Small intestine (tissue), 7 donors: ENCODE results near the gene RAD51B. TPM values are rescaled to one million over a fixed set of nuclear protein-coding genes. Genes with fewer than 3 reads are reported as not detected.

Source experiments
- DNase-seq, 2 donors: peaks; one replicate each; pipeline versions ENCODE4 v3.0.0 to v3.0.0-alpha.2; 2013
- FAIRE-seq: peaks from 2 replicates; lab custom pipeline; 2012; peaks lifted over from hg19 to GRCh38; lab: Jason Lieb, UNC
- H3K27ac ChIP-seq, 3 donors: one replicate each; pipeline ENCODE4 v1.5.1; 2013; ENCODE audit warnings: low read length in 2 of 3, mild to moderate bottlenecking in 2 of 3, control low read depth in 1 of 3, inconsistent platforms in 1 of 3, low read depth in 1 of 3, moderate library complexity in 1 of 3
- H3K27me3 ChIP-seq, 3 donors: one replicate each; pipeline ENCODE4 v1.6.1; 2013; ENCODE audit warnings: low read length in 3 of 3, inconsistent platforms in 1 of 3; ENCODE audit not compliant: control insufficient read depth in 3 of 3, insufficient read depth in 3 of 3
- H3K36me3 ChIP-seq, 3 donors: one replicate each; pipeline ENCODE4 v1.6.1; 2013; ENCODE audit warnings: low read length in 3 of 3, inconsistent platforms in 1 of 3, low read depth in 1 of 3, mild to moderate bottlenecking in 1 of 3, moderate library complexity in 1 of 3; ENCODE audit not compliant: control insufficient read depth in 3 of 3, insufficient read depth in 2 of 3
- H3K4me1 ChIP-seq, 3 donors: one replicate each; pipeline ENCODE4 v1.6.1; 2013; ENCODE audit warnings: low read length in 2 of 3, inconsistent platforms in 1 of 3, low read depth in 1 of 3, mild to moderate bottlenecking in 1 of 3, moderate library complexity in 1 of 3; ENCODE audit not compliant: control insufficient read depth in 3 of 3, insufficient read depth in 2 of 3
- H3K4me3 ChIP-seq, 3 donors: one replicate each; pipeline ENCODE4 v1.5.1; 2013; ENCODE audit warnings: low read length in 3 of 3, control low read depth in 1 of 3, inconsistent platforms in 1 of 3, low read depth in 1 of 3, mild to moderate bottlenecking in 1 of 3, moderate library complexity in 1 of 3
- H3K9me3 ChIP-seq, 2 donors: one replicate each; pipeline ENCODE4 v1.6.1; 2013; ENCODE audit warnings: low read depth in 1 of 2, low read length in 1 of 2; ENCODE audit not compliant: control insufficient read depth in 2 of 2, insufficient read depth in 1 of 2
- WGBS, 3 donors: extraction: QIAGEN DNeasy Blood & Tissue Kit; methylation state at CpG; one replicate each; pipeline ENCODE4 v1.1.7; 2013; 5-methylcytosine and 5-hydroxymethylcytosine counted together
- polyA plus RNA-seq, 4 donors: library from polyadenylated mRNA; stranded (reverse) in 3 of 4; unstranded in 1 of 4; fragments of 200-250 nt in 3 of 4; fragments of 120-200 nt in 1 of 4; gene quantifications; one replicate each; pipeline versions ENCODE4 v1.2.1 to v1.2.3, GENCODE V29; 2013
- donor health status: healthy with polysubstance abuse.
- donor health status: control.
- donor health status: control.
- donor health status: Bipolar disorder and iron deficiency.
- donor health status: healthy.

Gene RAD51B
- polyA plus RNA-seq, 4 donors: 1.1 to 9.0 (median 4.1) TPM

DNA sequence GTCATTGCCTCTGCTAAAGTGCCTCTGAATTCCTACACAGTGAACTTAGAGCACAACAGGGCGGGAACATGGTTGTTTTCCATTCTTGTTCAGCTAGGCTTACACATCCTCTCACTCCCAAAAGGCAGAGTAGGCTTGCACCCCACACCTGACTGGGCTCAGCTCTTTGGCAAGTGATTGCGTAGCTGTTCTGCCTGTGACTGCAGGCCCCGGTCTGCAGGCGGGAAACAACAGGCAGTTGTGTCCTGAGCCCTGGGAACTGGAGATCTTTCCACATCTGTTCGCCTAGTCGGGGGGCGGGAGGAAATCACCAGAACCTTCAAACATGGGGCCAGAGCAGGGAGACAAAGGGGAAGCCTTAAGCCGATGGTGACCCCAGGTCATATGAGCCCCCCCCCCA, 698.6 kb downstream of the RAD51B start:
- Histone ChIP-seq H3K27me3 (no peaks in the 10 kb centered on the region), H3K27ac (peak overlapping the region in 1 of 3 donors; percentile 96), H3K9me3 (no peaks in the 10 kb centered on the region), H3K36me3 (no peaks in the 10 kb centered on the region), H3K4me1 (peaks cover 2 to 58% (median 13%) of the 10 kb centered on the region in 3 donors), H3K4me3 (no peak overlapping the region)
- no peak for DNase-seq
- no peak for FAIRE-seq
- 85 to 97% (median 86%) methylated on average over 8 of the region's 8 CpGs for WGBS, 3 donors

- 55 to 63% (median 57%) methylated on average over 7 of the region's 7 CpGs for WGBS, 3 donors
- peak in 1 of 2 donors; percentile 63 for DNase-seq
Measured at GRCh38 chr14:68518761-68519670, 699.4 kb downstream of the RAD51B start.

DNA sequence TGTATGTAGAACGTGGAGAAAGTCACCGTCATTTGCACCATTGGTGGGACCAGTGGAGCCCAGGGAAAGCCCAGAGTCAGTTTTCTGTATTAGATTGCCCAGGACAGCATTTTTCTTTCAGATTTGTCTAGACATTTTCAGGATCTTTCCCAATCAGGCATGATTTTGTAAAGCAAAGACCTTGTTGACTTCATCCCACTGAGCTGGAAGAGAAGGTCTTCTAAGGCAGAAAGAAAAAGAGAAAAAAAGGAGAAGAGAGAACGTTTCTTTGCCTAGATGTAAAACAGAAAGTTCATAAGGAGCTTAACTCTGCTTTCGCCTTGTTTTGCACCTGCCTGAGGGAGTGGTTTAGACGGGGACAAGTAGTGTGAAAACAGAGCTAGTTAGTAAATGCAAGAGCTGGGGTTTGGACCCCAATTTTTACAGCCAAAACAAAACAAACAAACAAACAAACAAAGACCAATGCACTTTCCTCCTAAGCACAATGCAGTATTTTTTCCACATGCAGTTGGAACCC, 700.1 kb downstream of the RAD51B start:
- Histone ChIP-seq H3K27ac (peak overlapping the region in 2 of 3 donors; percentile 59 to 96), H3K27me3 (no peaks in the 10 kb centered on the region), H3K9me3 (no peaks in the 10 kb centered on the region), H3K36me3 (no peaks in the 10 kb centered on the region), H3K4me3 (no peak overlapping the region), H3K4me1 (peaks cover 2 to 56% (median 13%) of the 10 kb centered on the region in 3 donors)
- 18 to 39% (median 31%) methylated on average over 5 of the region's 5 CpGs for WGBS, 3 donors
- DNase-seq (peak in 1 of 2 donors; percentile 22), FAIRE-seq (no peak)

More at GRCh38 chr14:68518761-68519670, 699.4 kb downstream of the RAD51B start:
- Histone ChIP-seq H3K9me3 (no peaks in the 10 kb centered on the region), H3K27me3 (no peaks in the 10 kb centered on the region), H3K4me3 (no peak overlapping the region), H3K27ac (peak overlapping the region in 2 of 3 donors; percentile 59 to 96), H3K36me3 (no peaks in the 10 kb centered on the region), H3K4me1 (peaks cover 2 to 63% (median 13%) of the 10 kb centered on the region in 3 donors)
- no peak for FAIRE-seq

- peak; percentile 84 to 95 for DNase-seq
- Histone ChIP-seq H3K36me3 (peaks cover 0 to 3% (median 0%) of the 10 kb centered on the region in 3 donors), H3K4me1 (peaks cover 2 to 56% (median 13%) of the 10 kb centered on the region in 3 donors), H3K9me3 (no peaks in the 10 kb centered on the region), H3K27ac (peak overlapping the region; percentile 24 to 96 (median 64)), H3K4me3 (no peak overlapping the region), H3K27me3 (no peaks in the 10 kb centered on the region)
- WGBS, 3 donors: 13 to 55% (median 28%) methylated on average over 5 of the region's 5 CpGs
- no peak for FAIRE-seq
Measured at GRCh38 chr14:68520637-68521556, 701.3 kb downstream of the RAD51B start.

- no peaks in the 10 kb centered on the region for H3K27me3 ChIP-seq
- peak overlapping the region in 2 of 3 donors; percentile 64 to 96 for H3K27ac ChIP-seq
- DNase-seq (no peak), FAIRE-seq (no peak)
- H3K36me3 ChIP-seq: peaks cover 0 to 3% (median 0%) of the 10 kb centered on the region in 3 donors
- WGBS, 3 donors: 14 to 50% (median 42%) methylated on average over 1 of the region's 1 CpG
- no peaks in the 10 kb centered on the region for H3K9me3 ChIP-seq
- peaks cover 2 to 59% (median 13%) of the 10 kb centered on the region in 3 donors for H3K4me1 ChIP-seq
- no peak overlapping the region for H3K4me3 ChIP-seq
Measured at GRCh38 chr14:68521557-68521901, 702.0 kb downstream of the RAD51B start.

DNA sequence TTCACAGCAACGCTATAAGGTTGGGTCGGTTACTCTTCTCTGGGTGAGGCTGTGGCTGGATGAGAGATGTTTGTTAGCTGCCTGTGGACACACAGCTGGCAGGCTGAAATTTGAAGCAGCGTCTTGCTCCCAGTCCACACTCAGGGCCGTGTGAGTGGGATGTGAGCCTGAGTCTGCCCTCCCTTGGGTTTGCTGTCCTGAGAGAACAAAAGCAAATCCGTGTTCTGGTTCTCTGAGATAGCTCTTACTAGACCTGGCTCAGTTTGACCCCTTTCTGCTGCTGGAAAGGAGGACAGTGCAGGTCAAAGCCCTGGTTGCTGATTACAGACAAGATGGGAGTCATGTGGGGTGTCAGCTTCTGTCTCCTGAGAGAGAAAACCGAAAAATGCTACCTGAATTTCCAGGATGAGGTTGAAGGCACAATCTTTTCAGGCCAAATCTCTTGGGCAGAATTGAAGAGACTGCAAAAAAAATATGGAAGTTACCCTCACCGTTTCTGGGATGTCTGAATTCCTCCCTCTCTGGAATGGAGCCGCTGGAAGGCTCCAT, 702.5 kb downstream of the RAD51B start:
- Histone ChIP-seq H3K27me3 (no peaks in the 10 kb centered on the region), H3K4me3 (no peak overlapping the region), H3K4me1 (peaks cover 2 to 64% (median 13%) of the 10 kb centered on the region in 3 donors), H3K36me3 (peaks cover 0 to 3% (median 0%) of the 10 kb centered on the region in 3 donors), H3K27ac (peak overlapping the region in 2 of 3 donors; percentile 63 to 96), H3K9me3 (no peaks in the 10 kb centered on the region)
- FAIRE-seq (no peak), DNase-seq (no peak)
- WGBS, 3 donors: 68 to 85% (median 79%) methylated on average over 8 of the region's 8 CpGs

DNA sequence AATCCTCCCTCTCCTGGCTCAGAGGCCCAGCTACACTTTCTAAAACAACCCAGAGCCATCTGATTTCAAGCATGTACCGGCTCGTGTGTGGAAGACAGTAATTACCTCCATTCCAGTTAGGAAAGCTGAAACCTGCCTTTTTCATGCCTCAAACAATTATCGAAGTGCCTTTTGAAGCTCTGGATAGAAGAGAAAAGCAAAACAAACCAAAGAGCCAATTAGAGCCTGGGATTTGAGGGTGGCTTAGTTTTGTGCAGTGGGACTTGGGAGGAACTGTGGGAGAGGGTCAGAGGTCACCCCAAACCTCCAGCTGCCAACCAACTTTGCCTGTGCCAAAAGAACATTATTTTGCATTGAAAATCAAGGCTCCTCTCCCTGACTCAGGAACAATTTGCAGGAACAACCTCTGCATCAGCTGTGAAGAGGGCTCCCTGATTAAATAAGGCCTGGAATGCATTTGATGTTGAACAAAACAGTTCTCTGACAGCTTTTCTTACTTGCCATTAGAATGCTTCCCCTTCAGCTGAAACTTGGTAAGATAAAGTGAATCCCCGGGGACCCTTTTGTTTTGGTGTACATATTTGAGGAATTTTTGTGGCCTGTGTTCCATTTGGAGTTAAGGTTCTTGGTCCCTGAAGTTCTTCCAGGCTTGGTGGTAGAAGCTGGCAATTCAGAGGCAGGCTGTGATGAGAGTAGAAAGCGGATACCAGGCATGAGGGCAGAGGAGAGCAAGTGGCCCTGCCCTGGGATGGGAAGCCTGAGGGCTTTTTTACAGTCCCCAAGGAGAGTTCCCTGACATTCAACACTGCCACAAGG, 703.1 kb downstream of the RAD51B start:
- FAIRE-seq: no peak
- Histone ChIP-seq H3K27me3 (no peaks in the 10 kb centered on the region), H3K9me3 (no peaks in the 10 kb centered on the region), H3K4me1 (peaks cover 2 to 70% (median 13%) of the 10 kb centered on the region in 3 donors), H3K4me3 (no peak overlapping the region), H3K36me3 (peaks cover 0 to 3% (median 0%) of the 10 kb centered on the region in 3 donors), H3K27ac (peak overlapping the region in 2 of 3 donors; percentile 63 to 96)
- DNase-seq: no peak
- 70 to 93% (median 90%) methylated on average over 5 of the region's 5 CpGs for WGBS, 3 donors
